Sigmoid colon (tissue), 4 donors: ENCODE measurements around the gene YWHAB.

Source experiments
- CTCF ChIP-seq, 4 experiments: fragments of 450-650 bp in 3 of 4; fragments of 200-600 bp in 1 of 4; IDR thresholded peaks; one replicate each; pipeline ENCODE4 v1.5.1; 2016 to 2019; ENCODE audit warnings: antibody characterized with exemption in 4 of 4, mild to moderate bottlenecking in 3 of 4, moderate library complexity in 2 of 4
- EP300 ChIP-seq, 4 donors: sonication (generic); formaldehyde crosslinking; IDR thresholded peaks; one replicate each; pipeline ENCODE4 v1.6.1; 2017; ENCODE audit warnings: antibody characterized with exemption in 4 of 4
- POLR2AphosphoS5 ChIP-seq, 4 donors: sonication (generic); formaldehyde crosslinking; IDR thresholded peaks; one replicate each; pipeline ENCODE4 v1.6.1; 2017; ENCODE audit warnings: antibody characterized with exemption in 4 of 4

- no peak for TF ChIP-seq CTCF (IDR thresholded peaks at IDR 0.05)
- TF ChIP-seq EP300 (IDR thresholded peaks at IDR 0.05) = no peak
- no peak for TF ChIP-seq POLR2AphosphoS5 (IDR thresholded peaks at IDR 0.05)
These were observed 9.5 kb downstream of the YWHAB start for GRCh38 chr20:44894959-44895358.
